Esophagus (tissue), 2 donors: ENCODE results near the gene NDUFB7. TPM values are rescaled to one million over a fixed set of nuclear protein-coding genes. Genes with fewer than 3 reads are reported as not detected.
A peak's percentile ranks its signal among the peaks of the same experiment; 100 is the strongest.

ENCODE experiments used
- H3K27ac ChIP-seq, 2 donors: one replicate each; pipeline ENCODE4 v1.5.1; 2013; ENCODE audit warnings: low read depth in 2 of 2, mild to moderate bottlenecking in 2 of 2, inconsistent platforms in 1 of 2, low read length in 1 of 2, moderate library complexity in 1 of 2
- H3K27me3 ChIP-seq, 2 donors: one replicate each; pipeline ENCODE4 v1.6.1; 2013; ENCODE audit warnings: low read length in 2 of 2, control low read depth in 1 of 2, mild to moderate bottlenecking in 1 of 2; ENCODE audit not compliant: insufficient read depth in 2 of 2, control insufficient read depth in 1 of 2
- H3K36me3 ChIP-seq, 2 donors: one replicate each; pipeline ENCODE4 v1.6.1; 2013; ENCODE audit warnings: low read length in 1 of 2; ENCODE audit not compliant: control insufficient read depth in 2 of 2, insufficient read depth in 2 of 2
- H3K4me1 ChIP-seq, 2 donors: one replicate each; pipeline ENCODE4 v1.6.1; 2013; ENCODE audit warnings: low read length in 1 of 2; ENCODE audit not compliant: control insufficient read depth in 2 of 2, insufficient read depth in 2 of 2
- H3K4me3 ChIP-seq, 2 donors: one replicate each; pipeline ENCODE4 v1.5.1; 2013; ENCODE audit warnings: low read length in 2 of 2, mild to moderate bottlenecking in 2 of 2, low read depth in 1 of 2, moderate library complexity in 1 of 2
- H3K9me3 ChIP-seq, 2 donors: one replicate each; pipeline ENCODE4 v1.6.1; 2013; ENCODE audit warnings: mild to moderate bottlenecking in 2 of 2, low read depth in 1 of 2, low read length in 1 of 2, moderate library complexity in 1 of 2; ENCODE audit not compliant: control insufficient read depth in 2 of 2, insufficient read depth in 1 of 2
- WGBS, 2 donors: extraction: QIAGEN DNeasy Blood & Tissue Kit; methylation state at CpG; one replicate each; pipeline ENCODE4 v1.1.7; 2013; 5-methylcytosine and 5-hydroxymethylcytosine counted together
- polyA plus RNA-seq, 2 donors: library from polyadenylated mRNA; stranded (reverse); fragments of 200-250 nt; gene quantifications; one replicate each; pipeline ENCODE4 v1.2.3, GENCODE V29; 2013
- donor health status: healthy with polysubstance abuse.
- donor health status: Bipolar disorder and iron deficiency.

The NDUFB7 gene
- polyA plus RNA-seq, 2 donors: 471 to 517 TPM

GRCh38 chr19:14563590-14563926 is 8.3 kb downstream of the NDUFB7 start:
- H3K9me3 ChIP-seq: no peaks in the 10 kb centered on the region
- no peak overlapping the region for H3K4me3 ChIP-seq
- H3K4me1 ChIP-seq: peaks cover 9 to 34% of the 10 kb centered on the region in 2 donors
- H3K27me3 ChIP-seq: no peaks in the 10 kb centered on the region
- WGBS, 2 donors: 78 to 88% methylated on average over 16 of the region's 16 CpGs
- H3K36me3 ChIP-seq: peaks cover 0 to 40% of the 10 kb centered on the region in 2 donors
- peak overlapping the region; percentile 40 to 91 for H3K27ac ChIP-seq

DNA sequence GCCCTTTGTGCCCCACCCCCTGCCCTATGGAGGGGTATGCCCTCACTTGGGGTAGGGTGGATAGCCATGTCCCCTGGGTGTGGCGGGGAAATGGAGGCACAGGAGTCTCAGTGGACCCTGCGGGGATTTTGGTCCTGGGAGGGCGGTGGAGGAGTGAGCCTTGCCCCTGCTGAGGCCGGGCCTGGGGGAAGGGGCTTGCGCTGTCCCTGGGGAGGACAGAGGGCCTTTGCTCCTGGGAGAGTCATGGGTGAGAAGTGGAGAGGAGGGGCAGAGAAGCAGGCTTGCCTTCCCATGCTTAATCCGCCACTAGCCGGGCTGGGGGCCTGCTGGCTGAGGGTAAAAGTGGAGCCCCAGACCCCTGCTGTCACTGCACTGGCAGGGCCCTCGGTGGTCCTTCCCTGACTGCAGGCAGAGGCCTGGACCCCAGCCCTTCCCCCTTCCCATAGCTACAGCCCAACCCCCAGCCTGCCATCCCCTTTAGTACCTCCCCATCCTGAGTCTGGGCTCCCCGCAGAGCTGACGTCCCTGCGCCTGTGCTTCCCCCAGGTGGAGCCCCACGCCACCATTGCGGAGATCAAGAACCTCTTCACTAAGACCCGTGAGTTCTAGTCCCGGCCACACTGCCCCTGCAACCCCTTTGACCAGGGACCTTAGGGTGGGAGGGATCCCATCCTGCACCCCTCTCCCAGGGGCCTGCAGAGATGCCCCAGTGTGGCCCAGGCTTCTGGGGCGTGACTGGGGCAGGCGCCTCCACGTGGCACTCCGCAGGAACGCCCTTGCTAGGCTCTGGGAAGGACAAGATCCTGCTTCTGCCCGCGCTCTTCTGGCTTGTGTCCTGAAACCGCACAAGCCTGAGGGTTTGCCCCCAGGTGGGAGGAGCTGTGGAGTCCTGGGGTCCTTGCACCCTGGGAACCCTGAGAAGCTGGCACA is 8.9 kb downstream of the NDUFB7 start:
- Histone ChIP-seq H3K4me1 (peaks cover 9 to 34% of the 10 kb centered on the region in 2 donors), H3K36me3 (peaks cover 0 to 40% of the 10 kb centered on the region in 2 donors), H3K27me3 (no peaks in the 10 kb centered on the region), H3K9me3 (no peaks in the 10 kb centered on the region), H3K27ac (peak overlapping the region; percentile 91 to 96), H3K4me3 (no peak overlapping the region)
- 70 to 73% methylated on average over 19 to 23 of the region's 23 CpGs for WGBS, 2 donors

GRCh38 chr19:14561847-14562351 is 10.0 kb downstream of the NDUFB7 start:
- Histone ChIP-seq H3K4me3 (no peak overlapping the region), H3K27ac (peak overlapping the region; percentile 91 to 96), H3K36me3 (peaks cover 0 to 33% of the 10 kb centered on the region in 2 donors), H3K4me1 (peaks cover 9 to 34% of the 10 kb centered on the region in 2 donors), H3K9me3 (no peaks in the 10 kb centered on the region), H3K27me3 (no peaks in the 10 kb centered on the region)
- WGBS, 2 donors: 37 to 42% methylated on average over 22 of the region's 22 CpGs

DNA sequence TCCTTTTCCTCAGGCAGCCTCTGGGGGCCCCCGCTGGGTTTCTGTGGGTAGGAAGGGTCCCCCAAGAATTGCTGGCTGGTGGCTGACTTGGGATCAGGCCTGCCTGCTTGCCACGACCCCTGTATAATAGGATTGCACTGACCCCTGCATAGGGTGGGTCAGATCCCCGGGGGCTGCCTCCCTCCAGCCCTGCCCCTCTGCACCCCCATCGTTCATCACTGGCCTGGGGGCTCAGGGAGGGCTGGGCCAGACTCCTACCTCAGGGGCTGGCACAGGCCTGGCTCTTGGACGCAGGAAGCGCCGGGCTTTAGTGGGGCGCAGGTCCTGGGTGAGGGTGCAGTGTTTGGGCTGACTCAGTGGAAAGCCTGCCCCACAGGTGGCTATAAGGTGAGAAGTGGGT is 10.6 kb downstream of the NDUFB7 start:
- Histone ChIP-seq H3K36me3 (peaks cover 0 to 28% of the 10 kb centered on the region in 2 donors), H3K4me1 (peaks cover 9 to 38% of the 10 kb centered on the region in 2 donors), H3K27ac (peak overlapping the region; percentile 91 to 96)

DNA sequence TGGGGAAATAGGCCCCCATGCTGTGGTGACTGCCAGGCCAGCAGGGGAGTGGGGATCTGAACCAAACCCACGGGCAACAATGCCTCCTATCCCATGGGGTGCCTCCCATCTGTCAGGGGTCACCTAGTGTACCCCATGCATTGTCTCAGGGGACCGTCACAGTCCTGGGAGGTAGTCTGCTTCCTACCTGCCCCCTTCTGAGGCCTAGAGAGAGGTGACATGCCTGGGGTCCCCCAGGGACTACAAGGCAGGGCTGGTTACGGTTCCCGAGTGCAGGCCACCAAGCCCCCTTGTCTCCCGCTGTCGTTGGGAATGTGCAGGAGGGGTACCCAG is 11.1 kb downstream of the NDUFB7 start:
- 80 to 85% methylated on average over 6 of the region's 6 CpGs for WGBS, 2 donors
- H3K27ac ChIP-seq: peak overlapping the region; percentile 91 to 96
- peaks cover 0 to 23% of the 10 kb centered on the region in 2 donors for H3K36me3 ChIP-seq
- H3K4me1 ChIP-seq: peaks cover 9 to 42% of the 10 kb centered on the region in 2 donors
- no peak overlapping the region for H3K4me3 ChIP-seq
- H3K9me3 ChIP-seq: no peaks in the 10 kb centered on the region
- H3K27me3 ChIP-seq: no peaks in the 10 kb centered on the region

More for the DNA sequence above, 10.6 kb downstream of the NDUFB7 start:
- Histone ChIP-seq H3K4me3 (no peak overlapping the region), H3K9me3 (no peaks in the 10 kb centered on the region), H3K27me3 (no peaks in the 10 kb centered on the region)
- 52 to 61% methylated on average over 8 of the region's 8 CpGs for WGBS, 2 donors

GRCh38 chr19:14559916-14560775 is 11.7 kb downstream of the NDUFB7 start:
- Histone ChIP-seq H3K27me3 (no peaks in the 10 kb centered on the region), H3K27ac (peak overlapping the region; percentile 91 to 96), H3K9me3 (no peaks in the 10 kb centered on the region), H3K36me3 (peaks cover 0 to 19% of the 10 kb centered on the region in 2 donors), H3K4me1 (peaks cover 9 to 43% of the 10 kb centered on the region in 2 donors), H3K4me3 (no peak overlapping the region)
- WGBS, 2 donors: 63 to 68% methylated on average over 28 of the region's 28 CpGs

DNA sequence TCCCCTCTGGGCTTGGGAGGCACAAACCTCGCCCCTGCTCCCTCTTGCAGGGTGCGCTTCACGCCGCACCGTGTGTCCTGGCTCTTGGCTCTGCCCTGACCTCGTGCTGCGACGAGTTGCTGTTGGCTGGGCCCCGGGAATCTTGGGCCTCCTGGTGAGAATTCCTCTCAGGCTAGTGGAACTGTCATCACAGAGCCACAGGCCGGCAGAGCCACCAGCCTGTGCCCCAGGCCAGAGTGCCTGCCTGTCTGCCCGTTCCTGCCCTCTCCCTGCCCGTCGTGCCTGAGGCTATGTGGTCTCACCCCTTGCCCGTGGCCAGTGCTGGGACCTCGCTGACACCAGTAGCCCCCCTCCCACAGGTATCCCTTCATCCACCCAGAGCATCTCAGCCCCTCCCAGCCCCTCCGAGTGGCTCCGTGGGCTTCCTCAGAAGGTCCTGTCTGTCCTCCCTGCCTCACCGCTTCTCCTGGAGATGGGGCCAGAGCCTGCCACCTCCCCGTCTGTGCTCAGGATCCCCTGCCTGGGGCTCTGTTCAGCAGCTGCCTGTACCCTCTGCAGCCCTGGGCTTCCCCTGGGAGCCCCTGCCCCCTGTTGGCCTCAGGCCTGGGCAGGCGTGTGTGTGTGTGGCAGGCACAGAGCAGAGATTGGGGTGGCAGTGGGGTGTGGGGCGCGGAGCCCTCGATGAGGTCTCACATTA is 13.3 kb downstream of the NDUFB7 start:
- no peaks in the 10 kb centered on the region for H3K27me3 ChIP-seq
- 59 to 72% methylated on average over 23 of the region's 23 CpGs for WGBS, 2 donors
- no peak overlapping the region for H3K4me3 ChIP-seq
- H3K27ac ChIP-seq: peak overlapping the region; percentile 28 to 71
- H3K9me3 ChIP-seq: no peaks in the 10 kb centered on the region
- H3K36me3 ChIP-seq: peaks cover 0 to 9% of the 10 kb centered on the region in 2 donors
- peaks cover 11 to 52% of the 10 kb centered on the region in 2 donors for H3K4me1 ChIP-seq

DNA sequence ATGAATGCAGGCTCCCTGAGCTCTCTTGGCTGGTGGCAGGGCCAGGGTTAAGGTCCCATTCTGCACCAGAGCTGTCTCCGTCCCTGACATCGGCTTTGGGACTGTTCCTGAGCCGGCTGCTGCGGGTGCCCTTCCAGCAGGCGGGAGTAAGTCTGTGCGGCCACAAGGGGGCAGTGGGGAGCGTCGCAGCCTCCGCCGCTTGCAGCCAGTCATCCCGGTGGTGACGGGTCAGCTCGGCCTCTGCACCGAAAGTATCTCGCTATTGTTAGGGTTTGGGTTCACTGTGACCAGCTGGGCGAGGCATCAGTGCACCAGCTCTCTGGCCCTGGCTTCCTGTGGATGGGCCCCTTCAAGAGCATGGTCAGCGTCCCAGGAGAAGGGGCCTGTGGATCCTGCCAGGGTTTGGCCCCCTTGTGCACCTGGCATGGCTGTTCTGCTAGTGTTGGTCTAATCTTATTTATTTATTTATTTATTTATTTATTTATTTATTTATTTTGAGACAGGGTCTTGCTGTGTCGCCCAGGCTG is 15.1 kb downstream of the NDUFB7 start:
- Histone ChIP-seq H3K27me3 (no peaks in the 10 kb centered on the region), H3K27ac (peak overlapping the region; percentile 81 to 89), H3K4me1 (peaks cover 14 to 53% of the 10 kb centered on the region in 2 donors), H3K4me3 (peak overlapping the region in 1 of 2 donors; percentile 18), H3K36me3 (peaks cover 0 to 10% of the 10 kb centered on the region in 2 donors), H3K9me3 (no peaks in the 10 kb centered on the region)
- WGBS, 2 donors: 9 to 12% methylated on average over 18 of the region's 18 CpGs
